NCI-H524 (cell line): ENCODE results near the gene BCO1.

Experiments used
- DNase-seq, 2 experiments: peaks; one replicate each; lab custom pipeline; 2025; lab: John Stamatoyannopoulos, UW

The BCO1 gene

GRCh38 chr16:81275795-81276194 is 37.3 kb downstream of the BCO1 start:
- no peak for DNase-seq

DNA sequence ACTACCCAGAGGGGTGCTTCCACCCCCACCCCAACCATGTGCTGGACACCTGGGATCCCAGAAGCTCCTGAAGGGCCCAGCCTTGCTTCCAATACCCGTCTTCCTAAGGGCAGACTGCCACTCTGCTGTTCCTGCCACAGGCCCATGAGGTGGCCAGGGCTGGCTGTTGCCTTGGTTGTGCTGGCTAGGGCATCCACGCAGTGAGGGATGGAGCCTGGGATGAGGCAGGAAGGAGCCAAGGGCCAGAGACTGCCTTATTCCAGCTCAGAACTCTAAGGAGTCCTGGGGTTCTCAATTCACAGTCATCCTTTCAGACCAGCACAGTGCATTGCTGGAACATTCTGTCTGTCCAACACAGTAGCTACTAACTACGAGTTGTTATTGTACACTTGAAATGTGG is 37.8 kb downstream of the BCO1 start:
- DNase-seq: no peak

DNA sequence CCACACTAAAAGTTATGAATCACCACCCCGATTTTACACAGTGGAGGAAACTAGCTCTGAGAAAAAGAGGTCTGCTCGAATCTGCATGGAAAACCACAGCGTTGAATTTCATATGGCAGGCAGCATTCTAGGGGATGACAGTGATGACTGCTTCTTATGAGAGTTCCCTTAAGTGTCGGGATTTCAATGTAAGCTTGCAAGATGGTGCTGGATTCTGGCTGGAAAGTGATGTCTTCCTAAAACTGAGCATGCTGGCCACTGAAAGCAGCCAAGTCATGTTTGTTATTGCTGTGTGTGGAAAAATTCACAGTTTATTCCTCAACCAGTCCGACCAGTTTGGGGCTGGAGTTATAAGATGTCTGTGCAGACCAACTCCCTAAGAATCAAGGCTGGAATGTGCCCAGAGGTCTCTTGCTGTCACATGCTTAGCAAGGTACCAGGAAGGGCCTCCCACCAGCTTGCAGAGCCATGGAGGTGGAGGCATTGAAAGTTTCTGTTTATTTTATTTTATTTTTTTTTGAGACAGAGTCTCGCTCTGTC is 39.1 kb downstream of the BCO1 start:
- no peak for DNase-seq

DNA sequence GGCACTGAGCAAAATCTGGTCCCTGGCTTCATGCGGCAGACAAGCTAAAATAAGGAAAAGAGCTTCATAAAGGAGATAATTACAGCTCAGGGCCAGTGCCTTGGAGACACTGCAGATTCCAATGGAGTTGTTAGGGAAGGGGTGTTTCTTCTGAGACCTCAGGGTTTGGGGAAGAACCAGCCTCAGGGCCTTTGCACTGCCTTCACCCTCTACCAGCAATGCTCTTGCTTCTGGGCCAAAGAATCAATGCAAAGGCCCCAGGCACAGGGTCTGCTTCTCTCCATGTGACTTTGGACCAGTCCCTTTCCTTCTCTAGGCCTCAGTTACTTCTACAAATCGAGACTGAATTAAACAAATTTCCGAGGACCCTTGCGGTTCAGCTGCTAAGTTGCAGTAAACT is 40.0 kb downstream of the BCO1 start:
- DNase-seq: no peak

- no peak for DNase-seq
Measured at GRCh38 chr16:81279392-81279791, 40.9 kb downstream of the BCO1 start.

- DNase-seq: no peak
Measured at GRCh38 chr16:81280393-81280792, 41.9 kb downstream of the BCO1 start.

DNA sequence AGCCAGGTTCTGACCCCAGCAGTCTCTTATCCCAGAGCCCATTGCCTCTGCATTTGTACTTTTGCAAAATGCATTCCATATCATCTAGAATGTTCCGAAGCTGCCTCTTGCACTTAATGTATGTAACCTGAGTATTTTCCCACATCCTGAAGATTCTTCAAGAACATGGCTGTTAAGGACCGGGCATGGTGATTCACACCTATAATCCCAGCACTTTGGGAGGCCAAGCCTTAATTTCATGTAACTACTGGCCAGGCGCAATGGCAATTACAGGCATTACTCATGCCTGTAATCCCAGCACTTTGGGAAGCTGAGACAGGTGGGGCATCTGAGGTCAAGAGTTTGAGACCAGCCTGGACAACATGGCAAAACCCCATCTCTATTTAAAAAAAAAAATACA is 44.6 kb downstream of the BCO1 start:
- no peak for DNase-seq

DNA sequence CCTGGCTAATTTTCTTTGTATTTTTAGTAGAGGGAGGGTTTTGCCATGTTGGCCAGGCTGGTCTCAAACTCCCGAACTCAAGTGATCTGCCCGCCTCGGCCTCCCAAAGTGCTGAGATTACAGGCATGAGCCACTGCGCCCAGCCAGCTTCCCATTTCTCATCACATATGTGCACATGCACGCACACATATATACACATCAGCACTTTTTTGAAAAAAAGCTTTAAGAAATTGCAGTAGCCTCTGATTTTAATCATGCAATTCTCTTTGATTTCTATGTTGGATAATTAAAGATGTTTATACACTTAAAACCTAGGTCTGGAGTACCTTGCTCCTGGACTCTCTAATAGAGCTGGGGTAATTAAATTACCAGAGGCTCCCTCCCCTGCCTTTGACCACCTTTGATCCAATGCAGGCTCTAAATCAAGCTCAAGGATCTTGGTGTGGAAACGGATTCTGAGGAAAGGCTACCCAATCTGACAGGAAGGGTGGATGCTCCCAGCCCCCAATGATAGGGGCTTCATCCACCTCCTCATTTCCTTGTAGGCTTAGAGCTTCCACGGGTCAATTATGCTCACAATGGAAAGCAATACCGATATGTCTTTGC is 46.6 kb downstream of the BCO1 start:
- DNase-seq: no peak

- peak in 1 of 2 experiments; percentile 12 for DNase-seq
Measured at GRCh38 chr16:81286190-81286589, 47.7 kb downstream of the BCO1 start.

DNA sequence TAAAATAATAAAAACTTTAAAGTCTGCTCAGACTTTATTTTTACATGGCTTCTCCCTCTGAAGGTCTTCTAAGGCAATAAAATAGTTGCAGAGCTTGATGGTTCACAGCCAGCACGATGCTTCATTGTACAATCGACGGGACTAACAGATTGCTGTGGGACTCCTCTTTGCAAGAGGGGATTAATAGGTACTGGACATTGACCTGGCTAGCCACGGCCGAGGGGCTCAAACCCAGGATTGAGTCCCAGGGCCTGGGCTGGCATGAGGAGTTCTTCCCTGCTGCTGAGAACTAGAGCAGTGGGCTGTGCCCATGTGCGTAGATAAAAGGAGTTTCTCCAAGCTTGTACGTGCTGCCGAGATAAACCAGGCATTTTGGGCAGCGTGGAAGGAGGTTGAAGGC is 52.6 kb downstream of the BCO1 start:
- no peak for DNase-seq

DNA sequence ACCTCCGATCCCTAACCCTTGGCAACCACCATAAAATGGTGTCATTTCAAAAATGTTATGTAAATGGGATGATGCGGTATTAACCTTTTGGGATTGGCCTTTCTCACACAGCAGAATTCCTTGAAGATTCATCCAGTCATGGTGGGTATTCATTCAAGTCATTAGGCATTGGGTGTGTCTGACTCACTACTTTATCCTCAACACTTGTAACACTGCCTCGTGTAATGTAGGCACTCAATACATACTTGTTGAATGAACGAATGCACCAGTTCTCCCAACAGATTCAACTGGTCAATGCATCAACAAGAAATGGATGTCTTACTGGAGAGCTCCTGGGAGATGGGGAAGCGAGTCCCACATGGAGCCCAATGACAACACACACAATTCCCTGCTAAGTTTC is 54.4 kb downstream of the BCO1 start:
- no peak for DNase-seq

GRCh38 chr16:81293909-81294802 is 55.7 kb downstream of the BCO1 start:
- DNase-seq: no peak

GRCh38 chr16:81296631-81297030 is 58.1 kb downstream of the BCO1 start:
- DNase-seq: no peak

DNA sequence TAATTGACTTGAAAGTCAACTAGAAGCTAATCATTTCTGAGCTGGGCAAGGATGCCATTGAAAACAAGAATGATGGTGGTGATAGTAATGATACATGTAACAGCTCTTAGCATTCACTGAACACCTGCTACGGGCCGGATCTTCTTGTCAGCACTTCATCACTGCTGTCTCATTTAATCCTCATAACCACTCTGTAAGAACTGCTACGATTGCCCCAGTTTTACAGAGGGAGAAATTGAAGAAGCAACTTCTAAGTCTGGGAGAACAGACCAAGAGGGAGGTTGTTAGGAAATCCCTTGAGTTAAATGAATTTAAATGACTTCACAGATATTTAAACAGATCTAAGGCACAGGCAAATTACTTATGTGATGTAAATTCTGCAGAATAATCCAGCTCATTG is 69.3 kb downstream of the BCO1 start:
- peak; percentile 4 to 39 for DNase-seq

GRCh38 chr16:81310045-81310644 is 71.7 kb downstream of the BCO1 start:
- DNase-seq: no peak

- DNase-seq: no peak
Measured at GRCh38 chr16:81311762-81312161, 73.3 kb downstream of the BCO1 start.

GRCh38 chr16:81313701-81314602 is 75.5 kb downstream of the BCO1 start:
- DNase-seq: peak in 1 of 2 experiments; percentile 30

DNA sequence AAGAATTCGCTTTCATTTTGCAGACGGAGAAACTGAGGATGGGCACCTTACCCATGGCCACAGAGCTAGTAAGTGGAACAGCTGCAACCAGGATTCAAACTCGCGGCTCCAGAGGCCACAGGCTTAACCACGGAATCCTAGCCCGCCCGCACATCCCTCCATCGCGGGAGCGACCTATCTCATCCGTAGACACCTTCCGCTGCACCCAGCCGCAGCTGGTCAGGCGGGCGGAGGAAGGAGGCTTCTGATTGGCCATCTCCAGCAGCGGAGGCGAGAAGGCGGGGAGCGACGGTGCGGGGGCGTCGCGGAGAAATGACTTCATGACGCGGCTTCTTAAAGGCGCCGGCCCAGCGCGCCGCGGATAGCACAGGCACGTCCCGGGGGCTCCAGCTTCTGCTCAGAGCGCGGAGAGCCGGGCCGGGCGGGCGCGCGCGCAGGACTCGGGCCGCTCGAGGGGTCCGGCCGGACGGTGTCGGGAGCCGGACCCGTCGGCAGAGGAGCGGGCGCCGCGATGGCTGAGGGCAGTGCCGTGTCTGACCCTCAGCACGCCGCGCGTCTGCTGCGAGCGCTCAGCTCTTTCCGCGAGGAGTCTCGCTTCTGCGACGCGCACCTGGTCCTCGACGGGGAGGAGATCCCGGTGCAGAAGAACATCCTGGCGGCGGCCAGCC is 76.2 kb downstream of the BCO1 start, which contains the start of gene GAN:
Gene GAN, plus strand, starts transcription at position 360 of the 668 bp plus-strand sequence. Its CDS starts 152 bp downstream, at position 512.
- peak; percentile 92 to 96 for DNase-seq

DNA sequence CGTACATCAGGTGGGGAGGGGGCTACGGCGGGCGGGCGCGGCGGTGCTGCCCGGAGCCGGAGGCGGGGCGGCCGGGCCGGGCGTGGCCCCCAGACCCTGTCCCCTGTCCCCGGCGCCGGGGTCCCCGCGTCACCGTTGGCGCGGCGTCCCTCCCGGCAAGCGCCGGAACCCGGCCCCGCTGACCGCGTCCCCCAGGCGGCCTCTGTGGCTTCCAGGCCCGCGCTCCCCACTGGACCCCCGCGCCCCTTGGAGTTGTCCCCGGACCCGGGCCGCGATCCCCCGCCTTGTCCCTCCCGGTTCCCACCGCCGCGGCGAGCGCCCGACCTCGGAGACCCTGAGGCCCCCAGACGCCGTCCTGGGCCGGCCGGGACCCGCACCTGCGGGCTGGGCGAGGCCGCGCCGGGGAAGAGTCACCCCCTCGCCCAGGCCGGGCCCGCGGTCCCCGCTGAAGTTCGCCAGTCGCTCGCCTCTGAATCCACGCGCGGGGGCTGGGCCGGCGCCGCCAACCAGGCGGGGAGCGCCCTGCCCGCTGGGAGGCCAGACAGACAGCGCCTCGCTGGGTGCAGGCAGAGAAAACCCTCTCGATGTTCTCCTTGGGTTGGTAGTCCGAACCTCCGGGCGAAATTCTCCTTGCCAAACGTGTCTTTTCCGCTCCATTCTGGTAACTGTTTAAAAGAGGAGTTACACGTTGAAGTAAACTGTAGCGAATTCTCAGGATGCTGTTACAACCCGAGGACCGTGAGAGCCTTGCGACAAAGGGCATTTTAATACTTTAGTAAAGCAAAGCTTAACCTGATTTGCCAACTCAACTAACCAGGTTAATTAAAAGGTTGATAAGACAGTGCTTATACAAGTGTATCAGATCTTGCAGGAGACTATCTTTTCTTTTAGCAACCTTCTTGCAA is 77.0 kb downstream of the BCO1 start:
- peak in 1 of 2 experiments; percentile 52 for DNase-seq

GRCh38 chr16:81316176-81316496 is 77.6 kb downstream of the BCO1 start:
- DNase-seq: no peak
